ENCODE results near the gene NCAPD3. TPM values are rescaled to one million over a fixed set of nuclear protein-coding genes. Genes with fewer than 3 reads are reported as not detected.

NCAPD3 gene
- 10 to 100 TPM in 8 of 9 donors, 1 to 10 TPM in 1; 9.5 to 25.6 (median 17.3) TPM for total RNA-seq
- polyA plus RNA-seq: 10 to 100 TPM in 1 of 3 donors, 1 to 10 TPM in 2; 6.0 to 10.4 (median 8.5) TPM
- long read RNA-seq, donor 1, partial matches to known transcripts: 0 of 1 reads
- long read RNA-seq, donor 1, other reads (novel, unspliced or antisense): 0 of 1 reads
- long read RNA-seq, donor 2, partial matches to known transcripts: 0 of 1 reads
- long read RNA-seq, donor 2, other reads (novel, unspliced or antisense): 0 of 1 reads
- long read RNA-seq, donor 3, partial matches to known transcripts: 0 of 10 reads
- long read RNA-seq, donor 3, other reads (novel, unspliced or antisense): 10 of 10 reads
- long read RNA-seq, donor 4, partial matches to known transcripts: 2 of 2 reads
- long read RNA-seq, donor 4, other reads (novel, unspliced or antisense): 0 of 2 reads
- long read RNA-seq, donor 5, full-length matches to known transcripts: 5 of 19 reads
- long read RNA-seq, donor 5, partial matches to known transcripts: 4 of 19 reads
- long read RNA-seq, donor 5, other reads (novel, unspliced or antisense): 10 of 19 reads
- long read RNA-seq, donor 6, partial matches to known transcripts: 5 of 7 reads
- long read RNA-seq, donor 6, other reads (novel, unspliced or antisense): 2 of 7 reads
- long read RNA-seq, donor 7: 0 reads
- long read RNA-seq, donor 8: 0 reads
- long read RNA-seq, donor 9: 0 reads
- long read RNA-seq, donor 10, partial matches to known transcripts: 32 of 32 reads
- long read RNA-seq, donor 10, other reads (novel, unspliced or antisense): 0 of 32 reads

GRCh38 chr11:134223836-134224709 is at the start of gene NCAPD3, which contains the start of gene VPS26B:
Gene NCAPD3, minus strand, starts transcription at chr11:134223967. Its CDS starts 41 bp downstream, at chr11:134223926.
Gene VPS26B, plus strand, starts transcription at chr11:134224671. Its CDS starts 452 bp downstream, at chr11:134225123.
- WGBS, 4 donors: 0 to 1% (median 0%) methylated on average over 29 to 89 of the region's 89 CpGs
- intact Hi-C loops (cut with DNase I): no loop called here
- Histone ChIP-seq H3K27ac (peak within 1 kb of the TSS; percentile 62 to 92 (median 89)), H3K36me3 (replicated peaks in 1 of 2) (peaks cover 0 to 10% of the 10 kb centered on the region in 2 donors), H3K4me1 (replicated peaks in 1 of 2) (peaks cover 14 to 46% of the 10 kb centered on the region in 2 donors), H3K4me3 (peak within 1 kb of the TSS; percentile 63 to 97 (median 70)), H3K27me3 (no peaks in the 10 kb centered on the region), H3K9me3 (replicated peaks in 1 of 3) (no peaks in the 10 kb centered on the region)
- TF ChIP-seq CTCF (IDR thresholded peaks at IDR 0.05) (peak in 1 of 6 experiments; percentile 6), POLR2A (IDR thresholded peaks at IDR 0.05) (peak; percentile 85 to 93)
- peak; percentile 95 to 99 (median 98) for DNase-seq

- Histone ChIP-seq H3K4me1 (replicated peaks in 1 of 2) (peaks cover 0 to 17% of the 10 kb centered on the region in 2 donors), H3K36me3 (replicated peaks in 1 of 2) (no peaks in the 10 kb centered on the region), H3K9me3 (replicated peaks in 1 of 3) (no peaks in the 10 kb centered on the region), H3K4me3 (no peak overlapping the region), H3K27ac (no peak overlapping the region), H3K27me3 (peaks cover 63% of the 10 kb centered on the region)
- intact Hi-C loops (cut with DNase I): no loop called here
- WGBS, 4 donors: 28 to 46% (median 31%) methylated on average over 3 of the region's 3 CpGs
- no peak for TF ChIP-seq CTCF (IDR thresholded peaks at IDR 0.05)
- no peak for TF ChIP-seq POLR2A (IDR thresholded peaks at IDR 0.05)
- DNase-seq: no peak
These were observed 49.5 kb upstream of the NCAPD3 start for GRCh38 chr11:134273317-134273712.

- Histone ChIP-seq H3K36me3 (replicated peaks in 1 of 2) (no peaks in the 10 kb centered on the region), H3K4me1 (replicated peaks in 1 of 2) (peaks cover 0 to 17% of the 10 kb centered on the region in 2 donors), H3K27me3 (peaks cover 57% of the 10 kb centered on the region), H3K4me3 (no peak overlapping the region), H3K27ac (no peak overlapping the region), H3K9me3 (replicated peaks in 1 of 3) (no peaks in the 10 kb centered on the region)
- intact Hi-C loops (cut with DNase I): no loop called here
- TF ChIP-seq POLR2A (IDR thresholded peaks at IDR 0.05): no peak
- no peak for TF ChIP-seq CTCF (IDR thresholded peaks at IDR 0.05)
- 29 to 37% (median 35%) methylated on average over 18 of the region's 18 CpGs for WGBS, 4 donors
- peak in 2 of 7 donors; percentile 35 to 61 for DNase-seq
These were observed 48.9 kb upstream of the NCAPD3 start for GRCh38 chr11:134272381-134273316.

Data from adrenal gland (tissue), 19 donors.